Esophagus (tissue), 2 donors: ENCODE measurements around the gene ENO3. TPM values are rescaled to one million over a fixed set of nuclear protein-coding genes. Genes with fewer than 3 reads are reported as not detected.
"Not testable (repeated sequence)": the region's sequence is repeated elsewhere in the genome, so short reads cannot be mapped to it uniquely, and the experiment has no call there.

Experiments
- H3K27ac ChIP-seq, 2 donors: one replicate each; pipeline ENCODE4 v1.5.1; 2013; ENCODE audit warnings: low read depth in 2 of 2, mild to moderate bottlenecking in 2 of 2, inconsistent platforms in 1 of 2, low read length in 1 of 2, moderate library complexity in 1 of 2
- H3K27me3 ChIP-seq, 2 donors: one replicate each; pipeline ENCODE4 v1.6.1; 2013; ENCODE audit warnings: low read length in 2 of 2, control low read depth in 1 of 2, mild to moderate bottlenecking in 1 of 2; ENCODE audit not compliant: insufficient read depth in 2 of 2, control insufficient read depth in 1 of 2
- H3K36me3 ChIP-seq, 2 donors: one replicate each; pipeline ENCODE4 v1.6.1; 2013; ENCODE audit warnings: low read length in 1 of 2; ENCODE audit not compliant: control insufficient read depth in 2 of 2, insufficient read depth in 2 of 2
- H3K4me1 ChIP-seq, 2 donors: one replicate each; pipeline ENCODE4 v1.6.1; 2013; ENCODE audit warnings: low read length in 1 of 2; ENCODE audit not compliant: control insufficient read depth in 2 of 2, insufficient read depth in 2 of 2
- H3K4me3 ChIP-seq, 2 donors: one replicate each; pipeline ENCODE4 v1.5.1; 2013; ENCODE audit warnings: low read length in 2 of 2, mild to moderate bottlenecking in 2 of 2, low read depth in 1 of 2, moderate library complexity in 1 of 2
- H3K9me3 ChIP-seq, 2 donors: one replicate each; pipeline ENCODE4 v1.6.1; 2013; ENCODE audit warnings: mild to moderate bottlenecking in 2 of 2, low read depth in 1 of 2, low read length in 1 of 2, moderate library complexity in 1 of 2; ENCODE audit not compliant: control insufficient read depth in 2 of 2, insufficient read depth in 1 of 2
- WGBS, 2 donors: extraction: QIAGEN DNeasy Blood & Tissue Kit; methylation state at CpG; one replicate each; pipeline ENCODE4 v1.1.7; 2013; 5-methylcytosine and 5-hydroxymethylcytosine counted together
- polyA plus RNA-seq, 2 donors: library from polyadenylated mRNA; stranded (reverse); fragments of 200-250 nt; gene quantifications; one replicate each; pipeline ENCODE4 v1.2.3, GENCODE V29; 2013
- donor health status: healthy with polysubstance abuse.
- donor health status: Bipolar disorder and iron deficiency.

Gene ENO3
- polyA plus RNA-seq = 10 to 100 TPM in 1 of 2 donors, 1 to 10 TPM in 1; 1.7 to 10.8 TPM

- H3K4me3 ChIP-seq = peak within 1 kb of the TSS; percentile 44 to 77
- H3K9me3 ChIP-seq = no peaks in the 10 kb centered on the region
- H3K4me1 ChIP-seq = peaks cover 4 to 9% of the 10 kb centered on the region in 2 donors
- peaks cover 0 to 6% of the 10 kb centered on the region in 2 donors for H3K36me3 ChIP-seq
- no peaks in the 10 kb centered on the region for H3K27me3 ChIP-seq
- 43 to 56% methylated on average over 7 of the region's 7 CpGs for WGBS, 2 donors
- H3K27ac ChIP-seq = peak within 1 kb of the TSS; percentile 97 to 100
These were observed at the start of gene ENO3 for GRCh38 chr17:4950746-4951204. Gene ENO3 (plus strand): TSS chr17:4951119. CDS start chr17:4951830, 711 bp downstream.

DNA sequence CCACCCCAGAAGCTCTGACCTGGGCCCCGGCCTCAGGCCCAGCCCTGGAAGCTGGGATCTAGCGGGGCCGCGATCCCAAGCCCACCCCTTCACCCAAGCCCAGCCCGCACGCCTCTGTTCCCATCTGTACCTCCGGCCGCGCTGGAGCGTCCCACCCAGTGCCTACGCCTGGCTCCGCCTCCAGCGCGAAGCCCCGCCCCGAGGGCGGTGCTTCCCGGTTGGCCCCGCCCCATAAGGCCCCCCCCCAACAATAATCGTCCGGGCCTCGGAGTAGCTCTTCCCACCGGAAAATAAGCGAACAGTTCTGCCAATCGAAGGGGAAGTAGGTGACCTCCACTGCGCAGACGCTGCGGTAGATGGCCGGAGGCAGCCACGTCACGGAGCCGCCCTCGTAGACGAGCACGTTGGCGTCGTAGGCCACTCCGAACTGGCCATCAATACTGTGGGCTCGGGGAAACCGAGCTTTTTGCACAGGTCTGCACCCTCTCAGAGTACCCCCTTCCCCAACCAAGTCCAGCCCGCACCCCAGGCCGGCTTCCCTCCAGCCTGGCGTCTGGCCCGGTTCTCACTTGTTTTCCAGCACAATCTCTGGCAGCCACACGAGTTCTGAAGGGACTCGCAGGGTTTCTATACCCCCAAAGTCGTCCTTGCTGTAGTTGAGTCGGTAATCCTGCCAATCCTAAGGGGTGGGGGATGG, 49.1 kb upstream of the ENO3 start:
- H3K27ac ChIP-seq = peak overlapping the region in 1 of 2 donors; percentile 39
- H3K36me3 ChIP-seq = peaks cover 0 to 11% of the 10 kb centered on the region in 2 donors
- H3K27me3 ChIP-seq = no peaks in the 10 kb centered on the region
- H3K4me3 ChIP-seq = no peak overlapping the region
- 49 to 60% methylated on average over 44 to 48 of the region's 48 CpGs for WGBS, 2 donors
- peaks cover 0 to 17% of the 10 kb centered on the region in 2 donors for H3K4me1 ChIP-seq
- H3K9me3 ChIP-seq = no peaks in the 10 kb centered on the region

DNA sequence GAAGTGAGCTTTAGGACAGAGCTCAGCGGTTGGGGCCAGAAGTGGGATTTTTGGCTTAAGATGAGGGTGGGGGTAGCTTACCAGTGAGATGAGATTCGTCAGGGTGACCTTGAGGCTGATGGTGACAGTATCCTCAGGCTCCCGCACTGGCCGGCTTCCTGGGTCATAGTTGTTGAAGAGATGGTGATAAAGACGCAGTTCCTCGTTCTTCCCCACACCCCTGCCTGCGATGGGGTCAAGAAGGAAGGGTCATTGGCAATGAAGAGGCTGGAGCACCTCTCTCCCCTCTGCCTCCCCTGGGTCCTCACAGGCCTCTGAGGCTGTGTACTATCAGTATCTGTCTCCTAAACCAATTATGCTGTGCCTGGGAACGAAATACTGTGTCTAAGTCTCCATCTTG, 48.4 kb upstream of the ENO3 start:
- peak overlapping the region; percentile 38 to 85 for H3K27ac ChIP-seq
- no peaks in the 10 kb centered on the region for H3K9me3 ChIP-seq
- no peaks in the 10 kb centered on the region for H3K27me3 ChIP-seq
- no peak overlapping the region for H3K4me3 ChIP-seq
- WGBS, 2 donors = 70 to 71% methylated on average over 8 of the region's 8 CpGs
- H3K36me3 ChIP-seq = peaks cover 0 to 6% of the 10 kb centered on the region in 2 donors
- H3K4me1 ChIP-seq = peaks cover 0 to 17% of the 10 kb centered on the region in 2 donors

DNA sequence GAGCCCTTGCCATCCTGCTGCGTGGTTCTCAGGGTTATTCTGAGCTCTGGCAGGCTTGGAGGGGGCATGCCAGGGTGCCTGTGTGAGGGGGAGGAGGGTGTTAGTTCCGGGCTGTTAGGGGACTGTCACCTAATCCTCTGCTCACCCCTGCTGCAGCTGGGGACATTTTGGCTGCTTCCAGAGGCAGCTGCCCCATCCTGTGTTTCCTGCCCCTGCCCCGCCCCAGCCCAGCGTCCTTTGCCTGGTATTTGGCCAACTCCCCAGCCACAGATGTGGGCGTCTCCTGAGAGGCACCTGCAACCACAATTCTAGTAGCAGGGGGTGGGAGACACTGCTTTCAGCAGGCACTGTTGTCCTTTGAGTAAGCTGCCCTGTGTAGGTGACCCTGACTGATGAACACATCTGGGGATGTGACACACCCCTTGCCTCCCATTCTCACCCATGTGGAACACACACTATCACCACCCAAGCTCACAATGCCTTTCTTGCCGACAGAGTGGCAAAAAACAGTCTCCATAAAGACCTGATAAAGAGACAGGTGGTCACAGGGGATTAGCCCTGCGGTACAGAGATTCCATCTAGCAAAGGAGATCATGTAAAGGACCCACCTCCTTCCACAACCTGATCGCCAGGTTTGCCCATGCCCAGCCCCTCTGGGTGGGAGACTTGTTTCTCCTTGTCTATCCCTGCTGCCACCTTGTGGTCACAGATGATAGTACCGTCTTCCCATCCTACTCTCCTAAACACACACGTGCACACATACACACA, 47.7 kb upstream of the ENO3 start, which contains the start of gene CHRNE:
TSS of gene CHRNE (minus strand) at position 48 of the 768 bp plus-strand sequence. CDS start at position 13, 35 bp downstream.
- no peaks in the 10 kb centered on the region for H3K27me3 ChIP-seq
- 9 to 11% methylated on average over 10 of the region's 10 CpGs for WGBS, 2 donors
- H3K36me3 ChIP-seq = peaks cover 0 to 6% of the 10 kb centered on the region in 2 donors
- peaks cover 0 to 17% of the 10 kb centered on the region in 2 donors for H3K4me1 ChIP-seq
- no peaks in the 10 kb centered on the region for H3K9me3 ChIP-seq
- H3K4me3 ChIP-seq = no peak within 1 kb of the TSS
- H3K27ac ChIP-seq = peak within 1 kb of the TSS; percentile 38 to 85

DNA sequence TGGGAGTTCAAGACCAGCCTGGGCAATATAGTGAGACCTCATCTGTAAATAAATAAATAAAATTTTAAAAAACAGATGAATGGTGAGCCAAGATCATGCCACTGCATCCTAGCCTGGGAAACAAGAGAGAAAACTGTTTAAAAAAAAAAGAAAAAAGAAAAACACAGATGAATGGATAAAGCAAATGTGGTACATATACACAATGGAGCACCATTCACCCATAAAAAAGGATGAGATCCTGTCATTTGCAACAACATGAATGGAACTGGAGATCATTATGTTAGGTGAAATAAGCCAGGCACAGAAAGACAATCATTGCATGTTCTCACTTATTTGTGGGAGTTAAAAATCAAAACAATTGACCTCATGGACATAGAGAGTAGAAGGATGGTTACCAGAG, 44.3 kb upstream of the ENO3 start:
- not testable (repeated sequence) for H3K27me3 ChIP-seq, H3K4me3 ChIP-seq, H3K36me3 ChIP-seq, H3K27ac ChIP-seq, H3K9me3 ChIP-seq
- peaks cover 0 to 12% of the 10 kb centered on the region in 2 donors for H3K4me1 ChIP-seq

- H3K36me3 ChIP-seq = no peaks in the 10 kb centered on the region
- H3K4me1 ChIP-seq = peaks cover 0 to 6% of the 10 kb centered on the region in 2 donors
- no peak overlapping the region for H3K4me3 ChIP-seq
- 28 to 49% methylated on average over 10 of the region's 10 CpGs for WGBS, 2 donors
- H3K27ac ChIP-seq = peak overlapping the region; percentile 90 to 98
- no peaks in the 10 kb centered on the region for H3K27me3 ChIP-seq
- H3K9me3 ChIP-seq = no peaks in the 10 kb centered on the region
These were observed 42.6 kb upstream of the ENO3 start for GRCh38 chr17:4908301-4908700.

- peak overlapping the region; percentile 90 to 98 for H3K27ac ChIP-seq
- 15 to 19% methylated on average over 20 of the region's 20 CpGs for WGBS, 2 donors
- H3K4me3 ChIP-seq = no peak overlapping the region
These were observed 42.0 kb upstream of the ENO3 start for GRCh38 chr17:4908711-4909496.

DNA sequence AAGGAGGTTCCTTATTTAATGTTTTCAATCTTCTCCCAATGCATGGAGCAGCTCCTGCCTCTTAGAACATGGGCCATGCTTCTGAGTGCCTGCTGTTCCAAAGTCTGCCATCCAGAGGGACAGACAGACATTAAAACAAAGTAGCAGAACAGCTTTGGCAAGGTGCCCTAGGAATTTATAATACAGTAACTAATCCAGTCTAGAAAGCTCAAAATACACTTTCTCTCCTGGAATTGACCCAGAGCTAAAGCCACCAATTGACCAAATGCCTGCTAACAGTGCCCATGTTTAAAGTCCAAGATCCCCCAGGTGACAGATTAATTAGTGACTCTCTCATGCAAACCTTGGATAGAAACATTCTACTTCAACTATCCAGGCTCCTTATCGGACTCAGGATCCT, 36.9 kb upstream of the ENO3 start:
- H3K27ac ChIP-seq = no peak overlapping the region
- WGBS, 2 donors = 67 to 83% methylated on average over 1 of the region's 1 CpG

More at GRCh38 chr17:4908711-4909496, 42.0 kb upstream of the ENO3 start:
- H3K36me3 ChIP-seq = no peaks in the 10 kb centered on the region
- peaks cover 0 to 4% of the 10 kb centered on the region in 2 donors for H3K4me1 ChIP-seq
- H3K27me3 ChIP-seq = no peaks in the 10 kb centered on the region
- H3K9me3 ChIP-seq = no peaks in the 10 kb centered on the region

GRCh38 chr17:4914551-4914950, 36.4 kb upstream of the ENO3 start:
- not testable (repeated sequence) for H3K4me1 ChIP-seq, H3K4me3 ChIP-seq, H3K9me3 ChIP-seq, H3K36me3 ChIP-seq, H3K27ac ChIP-seq, H3K27me3 ChIP-seq
- WGBS, 2 donors = 86 to 95% methylated on average over 4 of the region's 4 CpGs

More for the DNA sequence above, 36.9 kb upstream of the ENO3 start:
- no peak overlapping the region for H3K4me3 ChIP-seq
- H3K9me3 ChIP-seq = no peaks in the 10 kb centered on the region
- no peaks in the 10 kb centered on the region for H3K4me1 ChIP-seq
- H3K36me3 ChIP-seq = no peaks in the 10 kb centered on the region
- no peaks in the 10 kb centered on the region for H3K27me3 ChIP-seq
